Skeletal muscle satellite cell (primary cell): ENCODE data around the gene SLC2A6.

ENCODE experiments used
- H3K27me3 ChIP-seq: 2 replicates; pipeline ENCODE4 v1.7.0; 2013; ENCODE audit warnings: low read length; ENCODE audit not compliant: control insufficient read depth, insufficient read depth
- H3K36me3 ChIP-seq: 2 replicates; pipeline ENCODE4 v1.7.0; 2013; ENCODE audit warnings: mild to moderate bottlenecking, control low read depth, low read length; ENCODE audit not compliant: insufficient read depth
- H3K4me1 ChIP-seq: 2 replicates; pipeline ENCODE4 v1.7.0; 2013; ENCODE audit warnings: low read length; ENCODE audit not compliant: control insufficient read depth, insufficient read depth
- H3K4me2 ChIP-seq: 2 replicates; pipeline ENCODE4 v1.7.0; 2013; ENCODE audit warnings: mild to moderate bottlenecking, low read length
- H3K4me3 ChIP-seq: 2 replicates; pipeline ENCODE4 v1.7.0; 2013; ENCODE audit warnings: low read length
- H3K9ac ChIP-seq: 2 replicates; pipeline ENCODE4 v1.7.0; 2013; ENCODE audit warnings: mild to moderate bottlenecking, low read depth, low read length, moderate library complexity
- H3K9me3 ChIP-seq: replicated peaks from 2 replicates; pipeline ENCODE4 v1.7.0; 2013; ENCODE audit warnings: mild to moderate bottlenecking, control low read depth, low read length

SLC2A6 gene

GRCh38 chr9:133433351-133433843 is 45.5 kb downstream of the SLC2A6 start:
- no peaks in the 10 kb centered on the region for H3K4me1 ChIP-seq
- H3K27me3 ChIP-seq = no peaks in the 10 kb centered on the region
- H3K9ac ChIP-seq = no peak overlapping the region
- no peaks in the 10 kb centered on the region for H3K9me3 ChIP-seq
- no peaks in the 10 kb centered on the region for H3K36me3 ChIP-seq
- no peak overlapping the region for H3K4me2 ChIP-seq
- H3K4me3 ChIP-seq = no peak overlapping the region

GRCh38 chr9:133430244-133430643 is 48.7 kb downstream of the SLC2A6 start:
- H3K4me1 ChIP-seq = no peaks in the 10 kb centered on the region
- no peak overlapping the region for H3K4me3 ChIP-seq
- H3K4me2 ChIP-seq = no peak overlapping the region
- no peaks in the 10 kb centered on the region for H3K9me3 ChIP-seq
- peaks cover 10% of the 10 kb centered on the region for H3K27me3 ChIP-seq
- no peaks in the 10 kb centered on the region for H3K36me3 ChIP-seq
- no peak overlapping the region for H3K9ac ChIP-seq

- Histone ChIP-seq H3K4me2 (no peak overlapping the region), H3K4me3 (no peak overlapping the region), H3K27me3 (peaks cover 10% of the 10 kb centered on the region), H3K4me1 (no peaks in the 10 kb centered on the region), H3K9ac (no peak overlapping the region), H3K9me3 (no peaks in the 10 kb centered on the region), H3K36me3 (no peaks in the 10 kb centered on the region)
Observed at GRCh38 chr9:133429641-133430161, 49.2 kb downstream of the SLC2A6 start.

- H3K4me1 ChIP-seq = no peaks in the 10 kb centered on the region
- H3K9me3 ChIP-seq = no peaks in the 10 kb centered on the region
- no peak overlapping the region for H3K4me2 ChIP-seq
- H3K4me3 ChIP-seq = no peak overlapping the region
- H3K9ac ChIP-seq = no peak overlapping the region
- peaks cover 10% of the 10 kb centered on the region for H3K27me3 ChIP-seq
- H3K36me3 ChIP-seq = no peaks in the 10 kb centered on the region
Observed at GRCh38 chr9:133429214-133429613, 49.7 kb downstream of the SLC2A6 start.

- no peaks in the 10 kb centered on the region for H3K36me3 ChIP-seq
- no peaks in the 10 kb centered on the region for H3K9me3 ChIP-seq
- H3K27me3 ChIP-seq = peaks cover 10% of the 10 kb centered on the region
- H3K9ac ChIP-seq = no peak overlapping the region
- H3K4me2 ChIP-seq = peak overlapping the region; percentile 58
- no peak overlapping the region for H3K4me3 ChIP-seq
- H3K4me1 ChIP-seq = no peaks in the 10 kb centered on the region
Observed at GRCh38 chr9:133428617-133429101, 50.2 kb downstream of the SLC2A6 start.

GRCh38 chr9:133427658-133428348 is 51.1 kb downstream of the SLC2A6 start:
- Histone ChIP-seq H3K36me3 (no peaks in the 10 kb centered on the region), H3K9ac (no peak overlapping the region), H3K4me3 (no peak overlapping the region), H3K9me3 (no peaks in the 10 kb centered on the region), H3K4me2 (no peak overlapping the region), H3K4me1 (no peaks in the 10 kb centered on the region), H3K27me3 (peaks cover 10% of the 10 kb centered on the region)

- no peaks in the 10 kb centered on the region for H3K4me1 ChIP-seq
- H3K4me2 ChIP-seq = no peak overlapping the region
- H3K9me3 ChIP-seq = no peaks in the 10 kb centered on the region
- H3K36me3 ChIP-seq = no peaks in the 10 kb centered on the region
- peaks cover 10% of the 10 kb centered on the region for H3K27me3 ChIP-seq
- no peak overlapping the region for H3K9ac ChIP-seq
- no peak overlapping the region for H3K4me3 ChIP-seq
Observed at GRCh38 chr9:133426011-133426410, 52.9 kb downstream of the SLC2A6 start.

- Histone ChIP-seq H3K9me3 (no peaks in the 10 kb centered on the region), H3K4me2 (no peak overlapping the region), H3K27me3 (peaks cover 10% of the 10 kb centered on the region), H3K9ac (no peak overlapping the region), H3K4me3 (no peak overlapping the region), H3K4me1 (no peaks in the 10 kb centered on the region), H3K36me3 (no peaks in the 10 kb centered on the region)
Observed at GRCh38 chr9:133425049-133425632, 53.8 kb downstream of the SLC2A6 start.

GRCh38 chr9:133424187-133424586 is 54.7 kb downstream of the SLC2A6 start:
- no peaks in the 10 kb centered on the region for H3K4me1 ChIP-seq
- H3K36me3 ChIP-seq = no peaks in the 10 kb centered on the region
- no peak overlapping the region for H3K9ac ChIP-seq
- H3K9me3 ChIP-seq = no peaks in the 10 kb centered on the region
- H3K4me3 ChIP-seq = no peak overlapping the region
- H3K4me2 ChIP-seq = no peak overlapping the region
- H3K27me3 ChIP-seq = peaks cover 10% of the 10 kb centered on the region

- H3K27me3 ChIP-seq = peaks cover 10% of the 10 kb centered on the region
- H3K9ac ChIP-seq = no peak overlapping the region
- no peaks in the 10 kb centered on the region for H3K9me3 ChIP-seq
- H3K4me3 ChIP-seq = no peak overlapping the region
- H3K36me3 ChIP-seq = no peaks in the 10 kb centered on the region
- H3K4me1 ChIP-seq = peaks cover 5% of the 10 kb centered on the region
- H3K4me2 ChIP-seq = no peak overlapping the region
Observed at GRCh38 chr9:133423216-133423615, 55.7 kb downstream of the SLC2A6 start.

- H3K9me3 ChIP-seq = no peaks in the 10 kb centered on the region
- no peak within 1 kb of the TSS for H3K9ac ChIP-seq
- no peak within 1 kb of the TSS for H3K4me2 ChIP-seq
- H3K4me1 ChIP-seq = peaks cover 5% of the 10 kb centered on the region
- H3K27me3 ChIP-seq = no peaks in the 10 kb centered on the region
- H3K36me3 ChIP-seq = no peaks in the 10 kb centered on the region
- H3K4me3 ChIP-seq = no peak within 1 kb of the TSS
Observed at GRCh38 chr9:133421615-133422542, 57.0 kb downstream of the SLC2A6 start, which contains the start of gene ADAMTS13. Gene ADAMTS13, plus strand, starts transcription at chr9:133422367. Its CDS starts 77 bp downstream, at chr9:133422444.
